ENCODE results near the gene FN3K.
"Not testable (repeated sequence)": the region's sequence is repeated elsewhere in the genome, so short reads cannot be mapped to it uniquely, and the experiment has no call there.

FN3K gene

DNA sequence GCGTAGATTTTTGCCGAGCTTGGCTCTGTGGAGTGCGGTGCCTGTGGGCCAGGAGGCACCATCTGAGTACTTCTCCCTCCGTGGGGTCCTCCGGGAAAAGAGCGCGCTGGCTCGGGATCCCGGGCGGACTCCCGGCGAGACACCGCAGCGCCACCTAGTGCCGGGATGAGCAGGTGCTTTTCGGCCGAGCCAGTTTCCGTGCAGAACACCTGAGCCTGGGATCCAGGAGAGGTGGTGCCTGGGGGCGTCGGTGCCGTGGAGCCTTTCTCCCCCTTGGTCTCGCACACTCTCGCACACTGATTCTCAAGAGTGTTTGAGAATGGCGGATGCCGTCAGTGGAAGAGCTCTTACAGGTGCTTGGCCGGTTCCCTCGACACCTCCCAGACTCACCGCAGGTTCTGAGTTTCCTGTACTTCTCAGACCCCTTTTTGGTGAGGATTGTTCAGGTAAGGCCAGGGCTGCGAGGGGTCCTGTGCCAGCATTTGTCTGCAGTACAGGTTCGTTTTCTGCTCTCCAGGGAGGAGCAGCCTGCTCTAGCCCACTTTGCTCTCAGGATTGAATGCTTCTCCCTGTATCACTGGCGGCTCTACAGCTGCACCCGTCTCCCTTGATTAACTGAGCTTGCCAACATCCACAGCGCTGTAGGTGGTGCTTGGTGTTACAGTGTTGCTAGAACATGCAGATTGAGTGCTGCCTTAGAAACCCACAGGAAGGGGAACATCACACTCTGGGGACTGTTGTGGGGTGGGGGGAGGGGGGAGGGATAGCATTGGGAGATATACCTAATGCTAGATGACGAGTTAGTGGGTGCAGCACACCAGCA is 39.8 kb downstream of the FN3K start:
- peak; percentile 41 for DNase-seq

DNA sequence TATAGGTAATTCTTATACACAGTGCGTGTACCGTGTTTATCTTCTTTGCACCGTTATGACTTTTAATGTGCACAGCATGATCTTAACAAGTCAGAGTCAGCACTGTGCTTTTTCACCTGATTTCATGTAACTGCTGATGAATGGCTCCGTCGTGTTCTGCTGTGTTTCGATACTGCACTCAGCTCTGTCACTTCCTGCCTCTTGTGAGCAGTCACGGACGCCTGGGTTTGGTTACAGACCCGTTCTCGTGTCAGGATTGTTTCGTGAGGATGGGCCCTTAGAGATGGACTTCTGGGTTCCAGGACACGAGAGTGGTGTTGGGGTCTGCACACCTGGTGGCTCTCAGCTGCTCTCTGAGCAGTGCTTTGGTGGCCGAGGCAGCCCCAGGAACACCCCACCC is 41.0 kb downstream of the FN3K start:
- no peak for DNase-seq

DNA sequence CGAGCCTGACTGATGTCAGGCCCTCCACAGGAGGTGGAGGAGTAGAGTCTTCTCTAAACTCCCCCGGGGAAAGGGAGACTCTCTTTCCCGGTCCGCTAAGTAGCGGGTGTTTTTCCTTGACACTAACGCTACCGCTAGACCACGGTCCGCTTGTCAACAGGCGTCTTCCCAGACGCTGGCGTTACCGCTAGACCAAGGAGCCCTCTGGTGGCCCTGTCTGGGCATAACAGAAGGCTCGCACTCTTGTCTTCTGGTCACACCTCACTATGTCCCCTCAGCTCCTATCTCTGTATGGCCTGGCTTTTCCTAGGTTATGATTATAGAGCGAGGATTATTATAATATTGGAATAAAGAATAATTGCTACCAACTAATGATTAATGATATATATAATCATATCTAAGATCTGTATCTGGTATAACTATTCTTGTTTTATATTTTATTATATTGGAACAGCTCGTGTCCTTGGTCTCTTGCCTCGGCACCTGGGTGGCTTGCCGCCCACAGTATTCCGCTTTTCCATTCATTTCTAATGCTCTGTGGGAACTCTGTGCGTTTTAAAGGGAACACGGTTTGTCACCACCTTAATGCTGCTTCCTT is 42.5 kb downstream of the FN3K start:
- DNase-seq, result not testable (repeated sequence)

- DNase-seq, result no peak
Observed at GRCh38 chr17:82779541-82779940, 44.1 kb downstream of the FN3K start.

- DNase-seq, result no peak
Observed at GRCh38 chr17:82780195-82780594, 44.8 kb downstream of the FN3K start.

DNA sequence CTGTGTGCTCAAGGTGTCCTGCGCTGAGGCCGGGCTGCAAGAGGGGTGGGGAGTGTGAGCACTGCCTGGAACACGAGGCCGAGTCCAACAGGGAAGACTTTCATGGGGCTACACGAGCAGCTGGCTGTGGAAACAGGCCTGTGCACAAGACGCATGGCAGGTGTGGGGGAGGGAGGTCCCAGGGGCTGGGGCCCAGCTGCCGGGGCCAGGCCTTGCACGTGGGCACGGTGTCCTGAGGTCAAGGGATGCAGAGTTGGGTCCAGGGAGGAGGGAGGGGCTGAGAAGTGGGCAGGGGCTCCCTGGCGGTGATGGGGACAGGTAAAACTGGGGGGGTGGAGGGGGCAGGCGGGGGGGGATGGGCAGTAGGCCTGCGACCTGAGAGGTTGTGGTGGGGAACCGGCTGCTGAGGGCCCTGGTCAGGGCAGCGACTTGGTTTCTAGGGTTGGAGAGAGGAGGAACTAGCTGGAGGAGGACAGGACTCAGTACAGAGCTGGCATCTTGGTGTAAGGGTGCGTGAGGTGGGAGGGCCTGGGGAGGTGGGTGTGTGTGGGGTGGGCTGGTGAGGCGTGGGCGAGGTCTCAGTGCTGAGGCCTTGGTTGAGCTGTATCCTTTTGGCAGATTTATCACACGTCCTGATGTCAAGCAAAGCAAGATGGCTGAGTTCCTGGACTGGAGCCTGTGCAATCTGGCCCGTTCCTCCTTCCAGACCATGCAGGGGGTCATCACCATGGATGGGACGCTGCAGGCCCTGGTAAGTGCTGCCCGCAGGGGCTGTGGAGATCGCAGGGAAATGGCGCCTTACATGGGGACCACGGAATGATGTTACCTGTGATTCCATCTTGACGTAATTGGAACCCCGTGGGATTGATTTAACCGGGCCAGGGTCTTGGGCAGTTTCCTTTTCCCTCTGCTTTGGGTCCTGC is 45.8 kb downstream of the FN3K start:
- DNase-seq, result no peak

GRCh38 chr17:82781894-82782274 is 46.5 kb downstream of the FN3K start:
- DNase-seq, result peak; percentile 59

DNA sequence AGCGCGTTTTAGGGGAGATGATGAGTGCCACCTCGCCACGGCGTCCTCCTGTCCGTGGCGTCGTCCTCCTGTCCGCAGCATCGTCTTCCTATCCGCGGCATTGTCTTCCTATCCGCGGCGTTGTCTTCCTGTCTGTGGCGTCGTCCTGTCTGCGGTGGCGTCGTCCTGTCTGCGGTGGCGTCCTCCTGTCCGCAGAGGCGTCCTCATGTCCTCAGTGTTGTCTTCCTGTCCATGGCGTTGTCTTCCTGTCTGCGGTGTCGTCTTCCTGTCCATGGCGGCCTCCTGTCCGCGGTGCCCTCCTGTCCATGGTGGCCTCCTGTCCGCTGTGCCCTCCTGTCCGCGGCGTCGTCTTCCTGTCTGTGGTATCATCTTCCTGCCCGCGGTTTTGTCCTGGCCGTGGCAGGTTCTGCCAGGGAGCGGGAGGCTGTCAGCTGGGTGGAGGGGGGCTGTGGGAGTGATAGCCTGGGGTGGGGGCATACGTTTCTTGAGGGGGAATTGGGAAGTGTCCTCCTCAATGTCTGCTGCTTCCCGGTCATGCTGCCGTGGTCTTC is 47.3 kb downstream of the FN3K start:
- no peak for DNase-seq

DNA sequence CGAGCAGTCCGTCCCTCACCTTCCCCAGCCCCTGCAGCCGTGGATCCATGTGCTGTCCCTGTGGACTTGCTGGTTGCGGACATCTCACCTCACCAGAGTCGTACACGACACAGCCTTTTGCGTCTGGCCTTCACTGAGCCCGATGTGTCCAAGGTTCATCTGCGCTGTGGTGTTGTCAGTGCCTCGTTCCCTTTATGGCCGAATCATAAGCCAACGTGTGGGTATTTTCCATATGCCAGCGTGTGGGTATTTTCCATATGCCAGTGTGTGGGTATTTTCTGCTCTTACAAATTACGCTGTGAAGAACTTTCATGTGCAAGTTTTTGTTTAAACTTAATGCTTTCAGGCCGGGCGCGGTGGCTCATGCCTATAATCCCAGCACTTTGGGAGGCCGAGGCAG is 48.1 kb downstream of the FN3K start:
- DNase-seq, result no peak

- not testable (repeated sequence) for DNase-seq
Observed at GRCh38 chr17:82785581-82785980, 50.2 kb downstream of the FN3K start.

GRCh38 chr17:82786427-82786826 is 51.0 kb downstream of the FN3K start:
- no peak for DNase-seq

- no peak for DNase-seq
Observed at GRCh38 chr17:82787081-82787848, 51.9 kb downstream of the FN3K start.

GRCh38 chr17:82788206-82789001 is 53.0 kb downstream of the FN3K start:
- DNase-seq, result no peak

DNA sequence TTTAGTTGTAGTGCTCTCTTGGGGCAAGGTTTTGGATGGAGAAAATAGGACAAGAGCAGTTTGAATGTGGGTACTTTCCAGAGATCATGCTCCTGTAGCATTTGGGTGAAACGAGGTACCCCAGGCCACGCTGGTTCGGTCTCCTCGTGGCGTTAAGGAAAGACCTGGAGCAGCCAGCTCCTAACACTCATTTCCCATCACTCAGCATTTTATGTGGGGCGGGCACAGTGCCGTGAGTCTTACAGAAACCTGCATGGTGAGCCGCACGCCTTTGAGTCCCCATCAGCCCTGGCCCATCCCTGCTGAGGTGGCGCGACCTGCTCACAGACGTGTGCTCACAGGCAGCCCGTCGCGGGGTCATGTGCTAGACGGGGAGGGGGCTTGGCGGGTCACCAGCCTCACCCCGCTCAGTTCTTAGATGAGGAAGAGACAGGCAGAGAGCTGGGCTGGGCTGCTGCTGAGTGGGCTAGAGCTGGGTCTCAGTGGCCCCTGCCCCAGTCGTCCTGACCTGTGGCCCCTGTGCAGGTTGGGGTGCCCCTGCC is 53.7 kb downstream of the FN3K start:
- DNase-seq, result no peak

DNA sequence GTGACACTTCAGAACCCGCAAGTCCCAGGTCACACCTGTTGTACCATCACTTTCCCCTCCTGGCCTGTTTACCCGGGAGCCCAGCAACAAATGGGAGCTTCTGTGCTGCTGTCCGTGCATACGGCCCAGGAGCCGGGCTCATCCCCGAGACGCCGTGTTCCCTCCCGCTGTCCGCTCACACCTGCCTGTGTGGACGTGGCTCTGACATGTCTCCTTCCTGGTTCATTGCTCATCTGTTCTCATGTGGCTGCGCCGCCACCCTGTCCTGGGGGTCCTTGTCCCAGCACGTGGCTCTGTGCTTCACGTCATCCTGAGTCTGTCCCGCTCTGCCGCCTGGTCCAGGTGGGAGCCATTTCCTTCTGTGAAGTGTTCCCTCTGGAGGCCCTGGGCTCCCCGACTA is 54.4 kb downstream of the FN3K start:
- no peak for DNase-seq

GRCh38 chr17:82790391-82790790 is 55.0 kb downstream of the FN3K start:
- DNase-seq, result no peak

DNA sequence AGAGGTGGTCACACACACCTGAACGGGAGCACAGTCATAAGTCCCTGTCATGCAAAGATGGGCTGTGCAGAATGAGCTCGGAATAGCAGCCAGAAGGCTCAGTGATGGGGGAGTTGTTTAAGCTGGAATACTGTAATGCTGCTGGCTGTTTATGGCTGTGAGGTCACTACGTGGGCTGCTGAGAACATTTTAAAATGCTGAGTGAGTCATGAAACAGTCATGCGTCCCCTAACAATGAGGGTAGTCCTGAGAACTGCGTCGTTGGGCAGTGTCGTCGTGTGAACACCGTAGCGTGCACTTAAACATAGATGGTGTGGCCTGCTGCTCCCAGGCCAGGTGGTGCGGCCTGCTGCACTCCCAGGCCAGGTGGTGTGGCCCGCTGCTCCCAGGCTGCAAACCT is 56.1 kb downstream of the FN3K start:
- peak; percentile 67 for DNase-seq

GRCh38 chr17:82793974-82794630 is 58.7 kb downstream of the FN3K start:
- no peak for DNase-seq

GRCh38 chr17:82794781-82795482 is 59.5 kb downstream of the FN3K start:
- DNase-seq, result peak; percentile 28

- no peak for DNase-seq
Observed at GRCh38 chr17:82795615-82796014, 60.2 kb downstream of the FN3K start.
